Peyer's patch (tissue), 4 donors: ENCODE data around the gene SLC26A1. TPM values are rescaled to one million over a fixed set of nuclear protein-coding genes. Genes with fewer than 3 reads are reported as not detected.

ENCODE experiments used
- DNase-seq, 3 donors: peaks; one replicate each; pipeline ENCODE4 v3.0.0-alpha.2; 2017 to 2019
- H3K27ac ChIP-seq, 4 donors: fragments of 200-600 bp; sonication (generic); one replicate each; pipeline ENCODE4 v1.5.1; 2016 to 2019
- H3K27me3 ChIP-seq, 2 donors: fragments of 200-600 bp; sonication (generic); one replicate each; pipeline ENCODE4 v1.5.1; 2019
- H3K36me3 ChIP-seq, 3 donors: fragments of 200-600 bp; sonication (generic); one replicate each; pipeline ENCODE4 v1.5.1; 2016 to 2019
- H3K4me1 ChIP-seq, 4 donors: fragments of 200-600 bp; sonication (generic); one replicate each; pipeline ENCODE4 v1.5.1; 2016 to 2019
- H3K4me3 ChIP-seq, 4 donors: fragments of 200-600 bp; sonication (generic); 1 replicate in 3 of 4; 2 replicates in 1 of 4; pipeline ENCODE4 v1.5.1; 2016 to 2019; ENCODE audit warnings: mild to moderate bottlenecking in 1 of 4
- H3K9me3 ChIP-seq, 4 donors: fragments of 200-600 bp; sonication (generic); one replicate each; pipeline ENCODE4 v1.5.1; 2016 to 2019; ENCODE audit warnings: mild to moderate bottlenecking in 1 of 4
- POLR2A ChIP-seq, 2 donors: fragments of 450-650 bp; IDR thresholded peaks; one replicate each; pipeline ENCODE4 v1.5.1; 2017; ENCODE audit warnings: antibody characterized with exemption in 2 of 2, mild to moderate bottlenecking in 2 of 2, moderate library complexity in 2 of 2
- total RNA-seq, 4 donors: library from RNA; depleted of rRNA; stranded (reverse); fragments of >200 nt; gene quantifications; one replicate each; pipeline ENCODE4 v1.1.0, GENCODE V29; 2016
- TF ChIP-seq, protein P1 (sequence below), 6 experiments: fragments of 450-650 bp in 4 of 6; fragments of 200-600 bp in 2 of 6; sonication (generic) in 1 of 6; IDR thresholded peaks; one replicate each; pipeline ENCODE4 v1.5.1; 2017 to 2019; ENCODE audit warnings: antibody characterized with exemption in 6 of 6, mild to moderate bottlenecking in 3 of 6, moderate library complexity in 1 of 6

Gene SLC26A1
- total RNA-seq, 4 donors from 2014 or later = 0.83 to 35.7 (median 24.3) TPM

DNA sequence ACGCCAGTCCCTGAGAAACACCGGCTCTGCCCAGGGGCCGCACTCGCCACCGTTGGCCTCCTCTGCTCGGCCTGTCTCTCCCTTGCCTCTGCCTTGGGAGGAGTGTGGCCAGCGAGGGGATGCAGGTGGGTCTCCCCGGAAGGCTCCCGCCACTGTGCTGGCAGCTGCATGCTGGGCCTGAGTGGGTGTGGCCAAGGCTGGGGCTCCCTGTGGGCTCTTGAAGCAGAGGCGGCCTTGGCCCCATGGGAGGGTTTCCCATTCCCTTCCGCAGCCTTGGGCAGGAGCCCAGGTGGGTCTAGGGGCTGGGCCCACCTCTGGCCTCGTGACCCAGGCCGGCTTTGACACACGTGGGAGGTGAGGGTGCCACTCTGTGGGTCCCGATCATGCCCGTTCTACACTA lies 37.4 kb upstream of the SLC26A1 start:
- no peak overlapping the region for H3K27ac ChIP-seq
- no peaks in the 10 kb centered on the region for H3K36me3 ChIP-seq
- H3K4me1 ChIP-seq = no peaks in the 10 kb centered on the region
- DNase-seq = no peak
- peaks cover 0 to 4% (median 0%) of the 10 kb centered on the region in 4 donors for H3K9me3 ChIP-seq
- TF ChIP-seq, protein P1, sequence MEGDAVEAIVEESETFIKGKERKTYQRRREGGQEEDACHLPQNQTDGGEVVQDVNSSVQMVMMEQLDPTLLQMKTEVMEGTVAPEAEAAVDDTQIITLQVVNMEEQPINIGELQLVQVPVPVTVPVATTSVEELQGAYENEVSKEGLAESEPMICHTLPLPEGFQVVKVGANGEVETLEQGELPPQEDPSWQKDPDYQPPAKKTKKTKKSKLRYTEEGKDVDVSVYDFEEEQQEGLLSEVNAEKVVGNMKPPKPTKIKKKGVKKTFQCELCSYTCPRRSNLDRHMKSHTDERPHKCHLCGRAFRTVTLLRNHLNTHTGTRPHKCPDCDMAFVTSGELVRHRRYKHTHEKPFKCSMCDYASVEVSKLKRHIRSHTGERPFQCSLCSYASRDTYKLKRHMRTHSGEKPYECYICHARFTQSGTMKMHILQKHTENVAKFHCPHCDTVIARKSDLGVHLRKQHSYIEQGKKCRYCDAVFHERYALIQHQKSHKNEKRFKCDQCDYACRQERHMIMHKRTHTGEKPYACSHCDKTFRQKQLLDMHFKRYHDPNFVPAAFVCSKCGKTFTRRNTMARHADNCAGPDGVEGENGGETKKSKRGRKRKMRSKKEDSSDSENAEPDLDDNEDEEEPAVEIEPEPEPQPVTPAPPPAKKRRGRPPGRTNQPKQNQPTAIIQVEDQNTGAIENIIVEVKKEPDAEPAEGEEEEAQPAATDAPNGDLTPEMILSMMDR (IDR thresholded peaks at IDR 0.05) = no peak
- H3K4me3 ChIP-seq = no peak overlapping the region
- no peaks in the 10 kb centered on the region for H3K27me3 ChIP-seq

DNA sequence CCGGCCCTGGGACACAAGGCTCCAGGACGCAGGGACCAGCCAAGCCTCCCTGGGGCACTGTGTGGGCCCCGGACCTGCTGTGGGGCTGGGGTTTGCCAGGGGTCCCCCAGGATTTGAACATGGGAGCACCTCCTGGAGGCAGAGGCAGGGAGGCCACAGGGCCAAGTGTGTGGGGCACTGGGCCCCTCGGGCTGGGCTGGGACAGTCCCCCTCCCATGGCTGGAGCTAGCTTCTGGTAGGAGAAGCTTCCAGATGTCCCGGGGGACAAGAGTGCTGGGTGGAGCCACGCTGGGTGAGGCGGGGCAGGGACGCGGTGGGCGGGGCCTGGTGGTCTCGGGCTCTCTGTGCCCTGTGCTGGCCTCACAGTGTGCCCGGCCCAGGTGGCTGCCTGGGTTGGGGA lies 36.8 kb upstream of the SLC26A1 start:
- no peaks in the 10 kb centered on the region for H3K27me3 ChIP-seq
- TF ChIP-seq, protein P1 (IDR thresholded peaks at IDR 0.05) = no peak
- no peak for DNase-seq

DNA sequence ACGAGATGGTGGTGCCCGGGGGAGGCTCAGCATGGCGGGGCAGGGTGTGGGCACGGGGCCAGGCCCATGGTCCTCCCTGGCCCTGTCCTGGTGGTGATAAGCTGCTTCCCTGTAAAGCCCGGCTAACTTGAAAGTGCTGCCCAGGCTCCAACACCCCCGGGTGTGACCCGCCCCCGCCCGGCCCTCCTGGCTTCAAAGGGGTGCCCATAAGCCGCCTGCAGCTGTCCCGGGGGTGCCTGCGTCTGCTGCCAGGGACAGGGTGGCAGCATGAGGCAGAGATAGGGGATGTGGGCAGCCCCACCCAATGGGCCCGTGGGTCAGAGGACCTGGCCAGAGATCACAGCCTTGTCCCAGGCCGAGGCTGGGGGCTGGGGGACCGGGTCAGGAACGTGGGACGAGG lies 36.3 kb upstream of the SLC26A1 start:
- no peaks in the 10 kb centered on the region for H3K4me1 ChIP-seq
- H3K27me3 ChIP-seq = no peaks in the 10 kb centered on the region
- peaks cover 0 to 4% (median 0%) of the 10 kb centered on the region in 3 donors for H3K36me3 ChIP-seq
- no peak overlapping the region for H3K4me3 ChIP-seq
- TF ChIP-seq, protein P1 (IDR thresholded peaks at IDR 0.05) = no peak
- no peak overlapping the region for H3K27ac ChIP-seq
- peaks cover 0 to 4% (median 0%) of the 10 kb centered on the region in 4 donors for H3K9me3 ChIP-seq
- DNase-seq = no peak

More for the DNA sequence above, 36.8 kb upstream of the SLC26A1 start:
- Histone ChIP-seq H3K4me1 (no peaks in the 10 kb centered on the region), H3K4me3 (no peak overlapping the region), H3K9me3 (peaks cover 0 to 4% (median 0%) of the 10 kb centered on the region in 4 donors), H3K27ac (no peak overlapping the region), H3K36me3 (no peaks in the 10 kb centered on the region)

DNA sequence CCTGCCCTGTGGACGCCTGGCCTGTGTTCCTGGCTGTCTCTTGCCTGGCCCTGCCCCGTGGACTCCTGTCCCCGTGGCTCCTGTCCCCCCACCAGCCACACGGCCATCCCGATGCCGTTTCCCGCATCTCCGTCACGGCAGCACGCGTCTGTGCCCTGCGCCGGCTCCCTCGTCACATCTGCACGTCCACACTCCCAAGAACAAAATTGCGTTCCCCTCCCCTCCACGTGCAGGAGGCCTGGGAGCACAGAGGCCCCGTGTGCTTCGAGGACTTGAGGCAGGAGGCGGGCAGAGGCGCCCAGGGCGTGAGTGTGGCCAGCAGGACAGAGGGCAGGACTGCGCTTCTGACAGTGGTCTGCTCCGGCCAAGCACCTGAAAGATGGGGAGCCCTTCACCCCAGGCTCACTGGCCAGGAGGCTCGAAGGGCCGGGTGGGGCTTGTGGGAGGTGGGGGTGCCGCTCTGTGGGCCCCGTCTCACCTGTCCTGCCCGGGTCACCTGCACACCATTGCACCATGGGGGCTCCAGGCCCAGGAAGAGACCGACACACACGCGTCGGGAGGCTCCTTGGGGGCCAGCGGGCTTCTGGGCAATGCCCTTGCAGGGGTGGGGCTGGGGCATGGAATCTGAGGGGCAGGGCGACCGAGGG lies 35.5 kb upstream of the SLC26A1 start:
- H3K27me3 ChIP-seq = no peaks in the 10 kb centered on the region
- H3K9me3 ChIP-seq = peaks cover 0 to 4% (median 0%) of the 10 kb centered on the region in 4 donors
- H3K4me3 ChIP-seq = no peak overlapping the region
- H3K36me3 ChIP-seq = peaks cover 0 to 10% (median 0%) of the 10 kb centered on the region in 3 donors
- H3K4me1 ChIP-seq = no peaks in the 10 kb centered on the region
- TF ChIP-seq, protein P1 (IDR thresholded peaks at IDR 0.05) = no peak
- TF ChIP-seq POLR2A (IDR thresholded peaks at IDR 0.05) = no peak
- no peak for DNase-seq
- no peak overlapping the region for H3K27ac ChIP-seq

DNA sequence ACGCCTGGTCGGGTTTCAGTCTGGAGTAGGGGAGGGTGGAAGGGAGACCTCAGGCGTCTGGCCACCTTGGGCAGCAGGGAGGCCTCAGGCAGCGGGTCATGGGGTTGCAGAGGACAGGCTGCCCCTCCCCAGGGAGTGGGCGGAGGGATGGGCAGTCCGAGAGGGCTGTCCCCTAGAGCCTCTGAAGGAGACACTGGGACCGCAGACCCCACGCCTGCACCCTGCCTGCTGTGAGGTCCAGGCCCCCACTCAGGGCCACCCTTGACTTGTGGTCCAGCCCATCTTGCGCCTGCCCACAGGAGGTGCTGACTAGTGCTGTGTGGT lies 34.7 kb upstream of the SLC26A1 start:
- TF ChIP-seq, protein P1 (IDR thresholded peaks at IDR 0.05) = no peak
- no peak for TF ChIP-seq POLR2A (IDR thresholded peaks at IDR 0.05)
- no peak overlapping the region for H3K27ac ChIP-seq
- H3K9me3 ChIP-seq = peaks cover 0 to 4% (median 0%) of the 10 kb centered on the region in 4 donors
- no peak for DNase-seq
- no peak overlapping the region for H3K4me3 ChIP-seq
- H3K4me1 ChIP-seq = peaks cover 0 to 2% (median 0%) of the 10 kb centered on the region in 4 donors
- no peaks in the 10 kb centered on the region for H3K27me3 ChIP-seq
- H3K36me3 ChIP-seq = peaks cover 0 to 10% (median 0%) of the 10 kb centered on the region in 3 donors
